ENCODE results near the gene JADE3. TPM values are rescaled to one million over a fixed set of nuclear protein-coding genes. Genes with fewer than 3 reads are reported as not detected.

Gene JADE3
- 13.3 TPM for polyA plus RNA-seq (2013, experiment 1 of 2; ENCODE audit: insufficient read length)
- polyA plus RNA-seq (2013, experiment 2 of 2; ENCODE audit: insufficient read length): 14.0 TPM

DNA sequence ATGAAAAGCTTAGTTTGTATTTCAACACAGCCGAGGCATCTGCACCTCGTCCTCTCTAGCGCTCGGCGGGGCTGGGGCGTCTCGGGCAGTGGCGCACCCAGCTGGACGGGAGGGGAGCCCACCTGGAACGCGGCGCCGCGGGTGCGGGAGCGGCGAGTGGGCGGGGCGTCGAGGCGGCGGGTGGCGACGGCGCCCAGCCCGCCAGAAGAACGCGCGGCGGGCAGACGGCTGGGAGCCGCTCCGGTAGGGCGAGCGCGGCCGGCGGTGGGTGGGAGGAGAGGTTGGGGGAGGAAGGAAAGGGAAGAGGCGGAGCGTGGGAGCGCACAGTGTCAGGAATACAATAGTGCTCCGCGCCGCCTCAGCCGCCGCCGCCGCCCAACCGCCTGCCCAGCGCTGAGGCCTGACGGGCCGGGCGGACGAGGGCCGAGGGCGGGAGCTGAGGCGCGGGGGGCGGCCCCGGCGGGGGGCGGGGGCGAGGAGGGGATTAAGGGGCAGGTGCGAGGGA, at the start of gene JADE3:
TSS of gene JADE3 (plus strand) at position 324 of the 505 bp plus-strand sequence. CDS start 72,474 bp downstream, outside the sequence.
- DNase-seq: peak; percentile 83

DNA sequence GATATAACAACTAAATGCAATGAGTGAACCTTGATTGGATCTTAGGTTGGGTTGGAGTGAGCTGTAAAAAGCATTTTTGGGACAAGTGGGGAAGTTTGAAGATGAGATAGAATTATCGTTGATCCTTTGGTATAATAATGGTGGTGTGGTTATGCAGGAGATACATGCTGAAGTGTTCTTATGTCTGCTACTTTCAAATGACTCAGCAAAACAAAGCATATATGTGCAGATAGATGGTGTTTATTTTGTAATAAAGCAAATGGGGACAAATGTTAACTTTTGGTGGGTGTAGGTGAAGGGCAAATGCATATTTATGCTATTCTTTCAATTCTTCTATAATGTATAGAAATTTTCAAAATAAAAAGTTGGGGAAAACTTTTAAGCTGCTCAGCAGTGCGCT, 49.1 kb upstream of the JADE3 start:
- no peak for DNase-seq

DNA sequence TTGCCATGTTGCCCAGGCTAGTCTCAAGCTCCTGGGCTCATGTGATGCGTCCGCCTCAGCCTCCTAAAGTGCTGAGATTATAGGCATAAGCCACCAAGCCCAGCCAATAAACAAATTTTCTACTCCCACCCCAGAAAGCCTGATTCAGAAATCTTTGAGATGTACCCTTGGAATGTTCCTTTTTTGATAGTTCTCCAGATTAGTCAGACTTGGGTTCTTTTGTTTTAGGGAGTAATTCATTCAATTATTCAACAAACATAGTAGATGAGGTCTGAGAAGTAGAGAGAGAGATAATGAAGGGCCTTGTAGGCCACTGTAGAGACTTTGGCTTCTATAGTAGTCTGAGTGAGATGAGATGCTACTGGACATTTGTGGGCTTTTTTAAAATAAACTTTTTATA, 47.6 kb upstream of the JADE3 start:
- no peak for DNase-seq

GRCh38 chrX:46865281-46865680, 46.9 kb upstream of the JADE3 start:
- peak; percentile 75 for DNase-seq

DNA sequence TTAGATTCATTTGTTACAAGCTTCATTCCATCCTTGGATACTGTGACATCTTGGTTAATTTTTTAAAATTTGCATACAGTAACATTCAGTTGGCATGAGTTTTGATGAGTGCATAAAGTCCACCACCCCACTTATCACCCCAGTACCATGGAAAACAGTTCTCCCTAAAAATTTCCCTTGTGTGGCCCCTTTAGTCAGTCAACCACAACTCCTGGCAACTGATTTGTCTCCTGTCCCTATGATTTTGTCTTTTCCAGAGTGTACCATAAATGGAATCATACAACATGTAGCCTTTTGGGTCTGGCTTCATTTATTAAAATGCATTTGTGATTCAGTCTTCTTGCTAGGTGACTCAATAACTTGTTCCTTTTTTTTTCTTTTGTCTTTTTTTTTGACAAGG, 45.5 kb upstream of the JADE3 start:
- DNase-seq: no peak

DNA sequence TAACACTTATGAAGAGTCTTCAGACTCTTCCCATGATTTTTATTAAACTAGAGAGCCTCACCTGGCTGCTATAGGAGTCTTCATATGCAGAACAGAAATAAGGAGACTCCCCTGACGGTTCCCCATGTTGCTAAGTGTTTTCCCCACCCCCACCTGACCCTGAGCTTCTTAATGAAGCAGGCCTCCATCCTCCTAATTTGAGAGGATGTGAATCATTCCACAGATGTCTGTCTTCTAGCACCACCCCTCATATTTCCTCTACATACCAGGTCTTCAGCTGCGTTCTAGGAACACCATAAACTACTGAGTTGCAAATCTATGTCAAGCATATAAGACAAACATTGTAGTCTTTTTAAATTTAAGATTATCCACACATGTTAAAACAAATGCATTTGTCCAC, 38.5 kb upstream of the JADE3 start:
- DNase-seq: peak; percentile 31

- DNase-seq: no peak
These were observed 35.3 kb upstream of the JADE3 start for GRCh38 chrX:46876901-46877300.

- DNase-seq: no peak
These were observed 30.0 kb upstream of the JADE3 start for GRCh38 chrX:46882266-46882665.

DNA sequence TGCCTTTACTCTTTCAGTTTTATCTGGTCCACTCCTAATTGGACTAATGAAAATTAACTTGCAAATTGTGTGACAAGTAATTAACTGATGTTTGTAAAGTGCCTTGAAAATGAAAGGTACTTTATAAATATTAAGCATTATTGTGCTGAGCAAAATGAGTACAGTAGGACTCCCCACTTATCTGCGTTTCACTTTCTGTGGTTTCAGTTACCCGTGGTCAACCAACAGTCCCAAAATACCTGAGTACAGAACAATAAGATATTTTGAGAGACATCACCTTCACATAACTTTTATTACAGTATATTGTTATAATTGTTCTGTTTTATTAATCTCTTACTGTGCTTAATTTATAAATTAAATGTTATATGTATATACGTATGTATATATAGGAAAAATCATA, 27.4 kb upstream of the JADE3 start:
- DNase-seq: no peak

GRCh38 chrX:46898207-46898606, 14.0 kb upstream of the JADE3 start:
- DNase-seq: no peak

DNA sequence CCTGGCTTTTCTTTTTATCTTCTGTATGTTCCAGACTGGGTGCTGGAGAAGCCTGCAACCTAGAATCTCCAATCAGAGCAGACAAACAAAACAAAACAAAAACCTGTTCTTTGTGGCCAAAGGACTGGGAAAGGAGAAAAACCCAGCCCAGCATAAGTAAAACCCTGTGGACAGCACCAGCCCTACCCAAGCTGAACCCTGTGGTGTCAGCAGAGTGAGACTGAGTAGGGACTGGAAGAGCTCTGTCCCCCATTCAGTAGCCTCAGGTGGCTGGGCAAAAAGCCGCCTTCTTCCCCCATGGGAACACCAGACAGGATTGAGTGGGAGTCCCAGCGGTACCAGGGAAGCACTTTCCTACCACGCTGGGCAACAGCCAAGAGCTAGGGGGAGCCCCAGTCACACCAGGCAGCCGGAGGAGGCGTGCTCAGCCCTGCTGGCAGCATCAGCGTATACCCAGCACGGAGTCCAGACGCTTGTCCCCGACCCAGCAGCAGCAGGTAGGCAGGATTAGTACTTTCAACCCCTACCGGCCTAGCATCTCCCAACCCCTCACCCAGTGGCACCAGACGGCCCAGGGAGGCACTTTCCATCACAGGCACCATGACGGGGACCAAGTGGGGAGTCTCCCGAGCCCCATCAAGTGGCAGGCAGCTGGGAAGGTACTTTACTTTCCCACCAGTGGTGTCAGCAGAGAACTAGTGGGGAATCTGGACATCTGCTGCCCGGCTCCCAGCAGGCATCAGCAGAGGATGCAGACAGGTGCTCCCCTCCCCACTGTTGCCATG, 8.6 kb upstream of the JADE3 start:
- peak; percentile 76 for DNase-seq

DNA sequence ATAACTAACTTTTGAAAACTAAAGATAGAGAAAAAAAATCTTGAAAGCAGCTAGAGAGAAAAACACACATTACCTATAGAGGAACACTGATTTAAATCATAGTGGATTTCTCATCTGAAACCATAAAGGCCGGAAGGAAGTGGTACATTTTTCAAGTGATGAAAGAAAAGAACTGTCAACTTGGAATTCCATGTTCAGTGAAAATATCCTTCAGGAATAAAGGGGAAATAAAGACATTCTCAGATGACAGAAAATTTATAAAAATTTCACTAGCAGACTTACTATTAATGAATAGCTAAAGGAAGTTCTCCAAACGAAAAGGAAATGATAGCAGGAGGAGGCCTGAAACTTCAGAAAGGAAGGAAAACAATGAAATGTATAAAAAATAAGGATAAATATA, 7.6 kb upstream of the JADE3 start:
- no peak for DNase-seq

DNA sequence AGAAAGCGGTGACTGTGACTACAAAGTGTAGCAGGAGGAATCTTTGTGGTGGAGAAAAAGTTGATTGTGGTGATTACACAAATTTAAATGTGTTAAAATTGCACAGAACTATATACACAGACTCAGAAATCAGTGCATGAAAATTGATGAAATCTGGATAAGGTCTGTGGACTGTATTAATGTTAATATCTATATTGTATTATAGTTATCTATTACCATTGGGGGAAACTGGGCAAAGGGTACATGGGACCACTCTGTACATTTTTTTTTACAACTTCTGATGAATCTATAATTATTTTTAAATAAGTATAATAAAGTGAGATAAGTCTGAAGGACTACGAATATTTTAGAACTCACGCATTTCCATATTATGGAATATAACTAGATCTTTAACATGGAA, 1.8 kb upstream of the JADE3 start:
- no peak for DNase-seq

GRCh38 chrX:46912603-46913491, 626 bp downstream of the JADE3 start:
- peak; percentile 62 for DNase-seq

DNA sequence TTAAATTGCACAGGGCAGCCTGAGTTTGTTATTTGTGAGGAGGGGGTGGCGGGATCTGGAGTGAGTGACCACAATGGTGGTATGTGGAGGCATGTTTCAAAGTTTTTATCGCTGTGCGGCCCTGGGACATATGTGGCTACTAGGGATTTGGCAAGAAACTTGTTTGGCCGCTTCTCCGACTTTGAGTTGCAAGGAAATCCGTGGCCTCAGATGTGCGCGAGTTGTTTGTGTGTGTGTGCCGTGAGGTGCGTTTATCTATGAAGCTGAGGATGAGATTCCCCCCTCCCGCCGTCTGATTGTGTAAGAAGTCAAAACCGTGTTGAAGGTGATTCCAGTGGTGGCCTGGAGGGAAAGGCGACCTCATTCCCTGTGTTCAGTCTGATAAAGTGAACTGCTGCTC, 1.4 kb downstream of the JADE3 start:
- DNase-seq: no peak

- DNase-seq: no peak
These were observed 4.1 kb downstream of the JADE3 start for GRCh38 chrX:46916273-46916672.

- no peak for DNase-seq
These were observed 5.4 kb downstream of the JADE3 start for GRCh38 chrX:46917622-46918021.

- no peak for DNase-seq
These were observed 6.2 kb downstream of the JADE3 start for GRCh38 chrX:46918434-46918833.

DNA sequence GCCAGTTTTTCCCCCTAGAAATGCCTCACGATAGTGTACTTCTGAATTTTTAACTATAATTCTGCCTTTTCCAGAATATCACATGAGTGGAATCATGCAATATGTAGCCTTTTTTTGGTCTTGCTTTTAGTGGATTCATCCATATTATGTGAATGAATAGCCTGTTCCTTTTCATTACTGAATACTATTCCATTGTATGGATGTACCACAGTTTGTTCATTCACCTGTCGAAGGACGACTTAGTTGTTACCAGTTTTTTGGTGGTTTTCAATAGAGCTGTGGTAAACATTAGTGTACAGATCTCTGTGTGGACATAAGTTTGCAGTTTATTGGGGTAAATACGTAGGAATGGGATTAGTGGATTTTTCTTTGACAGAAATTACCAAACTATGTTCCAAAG, 8.0 kb downstream of the JADE3 start:
- DNase-seq: no peak

- DNase-seq: peak; percentile 78
These were observed 10.4 kb downstream of the JADE3 start for GRCh38 chrX:46922611-46923010.

GRCh38 chrX:46927718-46928117, 15.5 kb downstream of the JADE3 start:
- DNase-seq: no peak

DNA sequence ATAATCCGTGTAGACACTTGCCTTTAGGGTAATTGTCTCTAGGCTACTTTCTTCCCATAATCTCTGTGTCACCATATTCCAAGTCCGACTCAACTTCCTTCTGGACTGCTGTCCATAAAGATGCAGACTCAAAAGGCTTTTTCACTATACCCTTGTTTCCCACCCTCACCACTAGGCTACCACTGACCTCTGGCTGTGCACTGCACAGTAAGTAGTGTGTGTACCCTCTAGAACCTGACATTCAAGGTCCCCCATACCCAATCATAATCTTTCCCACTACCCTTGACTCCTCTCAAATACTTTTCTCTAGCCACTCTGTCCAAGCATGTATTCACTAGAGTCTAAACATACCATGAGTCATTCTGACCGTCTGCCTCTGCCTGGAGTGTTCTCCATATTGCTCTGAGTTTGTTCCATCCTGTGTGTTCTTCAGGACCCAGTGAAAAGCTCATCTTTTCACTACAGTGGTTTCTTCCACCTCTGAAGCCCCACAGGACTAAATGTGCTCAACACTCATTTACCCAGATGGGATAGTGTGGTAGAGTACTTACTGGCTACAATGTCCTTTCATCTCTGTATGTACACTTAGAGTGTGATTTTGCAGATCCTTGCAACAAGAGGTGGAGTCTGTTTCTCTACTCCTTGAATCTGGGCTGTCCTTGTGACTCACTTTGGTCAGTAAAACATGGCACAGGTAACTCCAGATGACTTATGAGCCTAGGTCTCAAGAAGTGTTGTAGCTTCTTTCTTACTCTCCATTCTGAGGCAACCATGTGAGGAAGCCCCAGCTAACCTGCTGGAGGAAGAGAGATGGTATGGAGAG, 17.4 kb downstream of the JADE3 start:
- DNase-seq: peak; percentile 77
